H9 (cell line): Measurements from ENCODE around the gene MSL1. TPM values are rescaled to one million over a fixed set of nuclear protein-coding genes. Genes with fewer than 3 reads are reported as not detected.
A peak's percentile ranks its signal among the peaks of the same experiment; 100 is the strongest.

Experiments
- DNase-seq: peaks from one replicate; pipeline ENCODE4 v3.0.0-alpha.2; 2017
- H2AFZ ChIP-seq: one replicate; pipeline ENCODE4 v1.6.1; 2013; ENCODE audit warnings: mild to moderate bottlenecking, low read length, control low read depth, moderate library complexity
- H2AK5ac ChIP-seq: 2 replicates; pipeline ENCODE4 v1.6.1; 2013; ENCODE audit warnings: low read length, control low read depth, mixed read lengths; ENCODE audit not compliant: insufficient read length
- H2BK120ac ChIP-seq: one replicate; pipeline ENCODE4 v1.6.1; 2013; ENCODE audit warnings: low read depth, mild to moderate bottlenecking, low read length, control low read depth, inconsistent platforms; ENCODE audit not compliant: poor library complexity, severe bottlenecking
- H2BK12ac ChIP-seq: 2 replicates; pipeline ENCODE4 v1.6.1; 2013; ENCODE audit warnings: low read length, control low read depth, mixed read lengths, low read depth; ENCODE audit not compliant: insufficient read length
- H2BK15ac ChIP-seq: 2 replicates; pipeline ENCODE4 v1.6.1; 2013; ENCODE audit warnings: low read depth, low read length, control low read depth
- H2BK20ac ChIP-seq: one replicate; pipeline ENCODE4 v1.6.1; 2013; ENCODE audit warnings: low read depth, mild to moderate bottlenecking, low read length, control low read depth, inconsistent platforms; ENCODE audit not compliant: poor library complexity, severe bottlenecking
- H2BK5ac ChIP-seq: 2 replicates; pipeline ENCODE4 v1.6.1; 2013; ENCODE audit warnings: low read length, control low read depth, mixed read lengths; ENCODE audit not compliant: insufficient read length
- H3K14ac ChIP-seq: 2 replicates; pipeline ENCODE4 v1.6.1; 2013; ENCODE audit warnings: low read length, control low read depth; ENCODE audit not compliant: insufficient read depth
- H3K18ac ChIP-seq: 2 replicates; pipeline ENCODE4 v1.6.1; 2013; ENCODE audit warnings: low read depth, mild to moderate bottlenecking, mixed read lengths, low read length, control low read depth; ENCODE audit not compliant: insufficient read length
- H3K23ac ChIP-seq: 2 replicates; pipeline ENCODE4 v1.6.1; 2013; ENCODE audit warnings: low read length, control low read depth, mixed read lengths, low read depth; ENCODE audit not compliant: insufficient read length
- H3K23me2 ChIP-seq: 2 replicates; pipeline ENCODE4 v1.6.1; 2013; ENCODE audit warnings: low read depth, mild to moderate bottlenecking, mixed read lengths, low read length, control low read depth; ENCODE audit not compliant: insufficient read length, poor library complexity, severe bottlenecking
- H3K27ac ChIP-seq: 2 replicates; pipeline ENCODE4 v1.5.1; 2013; ENCODE audit warnings: low read length, control low read depth, mixed read lengths, low read depth; ENCODE audit not compliant: insufficient read length
- H3K27me3 ChIP-seq: 2 replicates; pipeline ENCODE4 v1.6.1; 2013; ENCODE audit warnings: low read length, control low read depth, inconsistent platforms; ENCODE audit not compliant: insufficient read depth
- H3K4ac ChIP-seq: 2 replicates; pipeline ENCODE4 v1.6.1; 2013; ENCODE audit warnings: low read depth, mild to moderate bottlenecking, control low read depth, inconsistent platforms, low read length, moderate library complexity
- H3K4me1 ChIP-seq: 2 replicates; pipeline ENCODE4 v1.6.1; 2013; ENCODE audit warnings: low read length, control low read depth, inconsistent platforms; ENCODE audit not compliant: insufficient read depth
- H3K4me2 ChIP-seq: 2 replicates; pipeline ENCODE4 v1.6.1; 2013; ENCODE audit warnings: low read length, control low read depth, mixed read lengths; ENCODE audit not compliant: insufficient read length, insufficient read depth
- H3K56ac ChIP-seq: 2 replicates; pipeline ENCODE4 v1.6.1; 2013; ENCODE audit warnings: low read depth, mild to moderate bottlenecking, mixed read lengths, low read length, control low read depth; ENCODE audit not compliant: insufficient read length
- H3K79me1 ChIP-seq: 2 replicates; pipeline ENCODE4 v1.6.1; 2013; ENCODE audit warnings: low read depth, mild to moderate bottlenecking, moderate library complexity, low read length, control low read depth, inconsistent platforms; ENCODE audit not compliant: insufficient read depth, poor library complexity, severe bottlenecking
- H3K79me2 ChIP-seq: 2 replicates; pipeline ENCODE4 v1.6.1; 2013; ENCODE audit warnings: low read length, control low read depth, inconsistent platforms; ENCODE audit not compliant: insufficient read depth
- H3K9ac ChIP-seq: 2 replicates; pipeline ENCODE4 v1.6.1; 2013; ENCODE audit warnings: low read length, control low read depth, mixed read lengths; ENCODE audit not compliant: insufficient read length; ENCODE audit errors: extremely low read depth
- H3K9me3 ChIP-seq: one replicate; pipeline ENCODE4 v1.6.1; 2013; ENCODE audit warnings: low read depth, low read length, inconsistent platforms; ENCODE audit not compliant: control insufficient read depth
- H3T11ph ChIP-seq: one replicate; pipeline ENCODE4 v1.6.1; 2013; ENCODE audit warnings: mild to moderate bottlenecking, low read length, control low read depth, inconsistent platforms
- H4K20me1 ChIP-seq: one replicate; pipeline ENCODE4 v1.6.1; 2013; ENCODE audit not compliant: control insufficient read depth, insufficient read length, insufficient read depth
- H4K5ac ChIP-seq: 2 replicates; pipeline ENCODE4 v1.6.1; 2013; ENCODE audit warnings: low read depth, mild to moderate bottlenecking, mixed read lengths, low read length, control low read depth; ENCODE audit not compliant: insufficient read length
- H4K8ac ChIP-seq: replicated peaks from 2 replicates; pipeline ENCODE4 v1.6.1; 2013; ENCODE audit warnings: low read length, control low read depth, mixed read lengths, low read depth; ENCODE audit not compliant: insufficient read length
- H4K91ac ChIP-seq: 2 replicates; pipeline ENCODE4 v1.6.1; 2013; ENCODE audit warnings: low read depth, mild to moderate bottlenecking, moderate library complexity, mixed read lengths, low read length, control low read depth; ENCODE audit not compliant: insufficient read length
- H3K27ac Mint-ChIP-seq, 3 experiments: 2 replicates in 2 of 3; 3 replicates in 1 of 3; pipeline ENCODE4 v1.8.0; 2020 to 2021; ENCODE audit warnings: mixed read lengths in 3 of 3, mild to moderate bottlenecking in 1 of 3, moderate library complexity in 1 of 3
- H3K27me3 Mint-ChIP-seq: 2 replicates; pipeline ENCODE4 v1.8.0; 2021; ENCODE audit warnings: low read depth, mild to moderate bottlenecking, moderate library complexity, mixed read lengths
- H3K36me3 Mint-ChIP-seq, 3 experiments: 2 replicates in 2 of 3; 3 replicates in 1 of 3; pipeline ENCODE4 v1.8.0; 2020 to 2021; ENCODE audit warnings: low read depth in 3 of 3, mixed read lengths in 3 of 3; ENCODE audit not compliant: insufficient read depth in 1 of 3
- H3K4me1 Mint-ChIP-seq, 2 experiments: 2 replicates each; pipeline ENCODE4 v1.8.0; 2020; ENCODE audit warnings: mixed read lengths in 2 of 2
- H3K4me3 Mint-ChIP-seq, 2 experiments: 2 replicates in 1 of 2; 3 replicates in 1 of 2; pipeline ENCODE4 v1.8.0; 2020 to 2021; ENCODE audit warnings: mild to moderate bottlenecking in 2 of 2, mixed read lengths in 2 of 2, moderate library complexity in 1 of 2
- H3K9me3 Mint-ChIP-seq, 2 experiments: 2 replicates in 1 of 2; 3 replicates in 1 of 2; pipeline ENCODE4 v1.8.0; 2020; ENCODE audit warnings: mild to moderate bottlenecking in 2 of 2, mixed read lengths in 2 of 2, moderate library complexity in 1 of 2
- CTCF ChIP-seq: fragments of 200-600 bp; sonication (generic); conservative IDR thresholded peaks from 3 replicates; pipeline ENCODE4 v1.8.0; 2021; ENCODE audit warnings: antibody characterized with exemption, mild to moderate bottlenecking
- WGBS: extraction: QIAGEN DNeasy Blood & Tissue Kit; methylation state at CpG from one replicate; pipeline ENCODE4 v1.1.7; 2013; ENCODE audit warnings: missing lambda C conversion rate, low lambda C conversion rate, mixed read lengths; ENCODE audit not compliant: insufficient read length; ENCODE audit errors: extremely low coverage; 5-methylcytosine and 5-hydroxymethylcytosine counted together
- total RNA-seq: library from RNA; stranded (reverse); gene quantifications from 2 replicates; pipeline ENCODE4 v1.2.1, GENCODE V29; 2021

Gene MSL1
- total RNA-seq, 1 experiment from 2014 or later: 105 TPM

- Histone ChIP-seq H3T11ph (no peak overlapping the region), H2BK120ac (no peak overlapping the region), H3K18ac (no peak overlapping the region), H3K27ac (no peak overlapping the region), H2AK5ac (no peak overlapping the region), H3K79me1 (no peaks in the 10 kb centered on the region), H2BK5ac (no peak overlapping the region), H4K5ac (no peak overlapping the region), H3K27me3 (no peaks in the 10 kb centered on the region), H3K4me2 (no peak overlapping the region), H3K23ac (no peak overlapping the region), H4K20me1 (no peaks in the 10 kb centered on the region), H2BK20ac (no peak overlapping the region), H3K9me3 (no peaks in the 10 kb centered on the region), H3K14ac (no peak overlapping the region), H2BK15ac (no peak overlapping the region), H3K23me2 (peaks cover 6% of the 10 kb centered on the region), H3K56ac (no peak overlapping the region), H4K91ac (no peak overlapping the region), H3K4ac (no peak overlapping the region), H4K8ac (no peak overlapping the region), H2AFZ (no peak overlapping the region), H3K9ac (no peak overlapping the region), H3K4me1 (peaks cover 20% of the 10 kb centered on the region; the same call in 1 of the 2 replicates), H2BK12ac (no peak overlapping the region), H3K79me2 (no peaks in the 10 kb centered on the region)
- no CpG with 5 or more reads among the region's 7 CpGs for WGBS
- no peak overlapping the region; a peak in 1 of 5 replicates for H3K4me3 Mint-ChIP-seq
- peak overlapping the region; percentile 3 to 42 (median 41); a peak in 2 of 7 replicates for H3K27ac Mint-ChIP-seq
- H3K9me3 Mint-ChIP-seq: no peaks in the 10 kb centered on the region
- peaks cover 50 to 70% of the 10 kb centered on the region in 2 experiments for H3K4me1 Mint-ChIP-seq
- DNase-seq: no peak
- peaks cover 0 to 7% (median 4%) of the 10 kb centered on the region in 3 experiments; a peak in 3 of 7 replicates for H3K36me3 Mint-ChIP-seq
- TF ChIP-seq CTCF: no peak
- peaks cover 2% of the 10 kb centered on the region; the same call in 1 of the 2 replicates for H3K27me3 Mint-ChIP-seq
These were observed 48.2 kb upstream of the MSL1 start for GRCh38 chr17:40073454-40074174.
